Measurements from ENCODE around the gene TAOK2. TPM values are rescaled to one million over a fixed set of nuclear protein-coding genes. Genes with fewer than 3 reads are reported as not detected.

Gene TAOK2
- total and polyA plus RNA-seq, 2 of the 13 experiments (the other 11 are each of a cell fraction or from before 2014, with no cell fraction given), result 17.4 to 43.2 TPM

DNA sequence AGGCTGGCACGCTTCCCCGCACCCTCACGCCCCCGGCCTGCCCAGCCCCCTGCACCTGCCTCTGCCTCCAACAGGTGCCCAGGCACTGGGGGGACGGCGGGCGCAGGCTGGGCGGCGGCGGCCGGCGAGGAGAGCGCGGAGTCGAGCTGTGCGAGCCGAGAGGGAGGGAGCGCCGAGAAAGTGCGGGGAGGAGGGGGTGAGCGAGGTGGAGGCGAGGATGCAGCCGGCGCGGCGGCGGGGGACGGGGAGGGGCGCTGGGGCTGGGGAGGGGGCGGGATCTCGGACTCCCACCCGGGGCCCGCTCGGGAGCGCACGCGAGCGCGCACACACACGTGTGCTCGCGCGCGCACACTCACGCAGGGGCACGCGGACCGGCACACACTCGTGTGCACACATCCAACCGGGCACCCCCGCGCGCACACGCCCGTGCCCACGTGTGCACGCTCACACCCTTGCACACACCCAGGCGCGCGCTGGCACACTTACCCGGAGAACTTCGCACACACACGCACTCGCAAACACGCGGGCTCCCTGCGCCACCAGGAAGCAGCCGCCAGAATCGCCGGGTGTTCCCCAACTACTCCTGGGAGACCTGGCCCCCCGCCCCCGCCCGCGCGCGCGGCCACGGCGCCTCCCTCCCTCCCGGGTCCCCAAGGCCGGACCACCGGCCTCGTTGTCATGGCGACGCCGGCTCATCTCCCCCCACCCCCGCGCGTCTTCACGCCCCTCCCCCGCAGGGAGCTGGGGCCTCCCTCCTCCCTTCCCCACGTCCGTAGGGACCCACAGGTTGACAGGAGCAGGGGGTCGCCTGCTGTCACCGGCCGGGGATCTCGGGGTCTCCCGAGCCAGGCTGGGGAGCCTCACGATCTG lies 37.4 kb downstream of the TAOK2 start, which contains the start of gene DOC2A (continued):
- TF ChIP-seq ZNF318 (CRISPR knock-in tag; IDR thresholded peaks at IDR 0.05), result no peak
- TF ChIP-seq GATA4 (IDR thresholded peaks at IDR 0.05; ENCODE audit: borderline replicate concordance, low read depth), result no peak
- no peak for TF ChIP-seq HDAC2 (CRISPR knock-in tag; IDR thresholded peaks at IDR 0.05)
- no peak for TF ChIP-seq ZNF160 (CRISPR knock-in tag; IDR thresholded peaks at IDR 0.05)
- TF ChIP-seq GLI4 (CRISPR knock-in tag; IDR thresholded peaks at IDR 0.05; ENCODE audit: borderline replicate concordance), result no peak
- no peak for TF ChIP-seq ZMYM3 (CRISPR knock-in tag; IDR thresholded peaks at IDR 0.05)
- TF ChIP-seq, protein P1, sequence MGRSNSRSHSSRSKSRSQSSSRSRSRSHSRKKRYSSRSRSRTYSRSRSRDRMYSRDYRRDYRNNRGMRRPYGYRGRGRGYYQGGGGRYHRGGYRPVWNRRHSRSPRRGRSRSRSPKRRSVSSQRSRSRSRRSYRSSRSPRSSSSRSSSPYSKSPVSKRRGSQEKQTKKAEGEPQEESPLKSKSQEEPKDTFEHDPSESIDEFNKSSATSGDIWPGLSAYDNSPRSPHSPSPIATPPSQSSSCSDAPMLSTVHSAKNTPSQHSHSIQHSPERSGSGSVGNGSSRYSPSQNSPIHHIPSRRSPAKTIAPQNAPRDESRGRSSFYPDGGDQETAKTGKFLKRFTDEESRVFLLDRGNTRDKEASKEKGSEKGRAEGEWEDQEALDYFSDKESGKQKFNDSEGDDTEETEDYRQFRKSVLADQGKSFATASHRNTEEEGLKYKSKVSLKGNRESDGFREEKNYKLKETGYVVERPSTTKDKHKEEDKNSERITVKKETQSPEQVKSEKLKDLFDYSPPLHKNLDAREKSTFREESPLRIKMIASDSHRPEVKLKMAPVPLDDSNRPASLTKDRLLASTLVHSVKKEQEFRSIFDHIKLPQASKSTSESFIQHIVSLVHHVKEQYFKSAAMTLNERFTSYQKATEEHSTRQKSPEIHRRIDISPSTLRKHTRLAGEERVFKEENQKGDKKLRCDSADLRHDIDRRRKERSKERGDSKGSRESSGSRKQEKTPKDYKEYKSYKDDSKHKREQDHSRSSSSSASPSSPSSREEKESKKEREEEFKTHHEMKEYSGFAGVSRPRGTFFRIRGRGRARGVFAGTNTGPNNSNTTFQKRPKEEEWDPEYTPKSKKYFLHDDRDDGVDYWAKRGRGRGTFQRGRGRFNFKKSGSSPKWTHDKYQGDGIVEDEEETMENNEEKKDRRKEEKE (IDR thresholded peaks at IDR 0.05), result no peak
- no peak for TF ChIP-seq SCMH1 (CRISPR knock-in tag; IDR thresholded peaks at IDR 0.05; ENCODE audit: borderline replicate concordance)
- no peak for TF ChIP-seq ZNF615 (CRISPR knock-in tag; IDR thresholded peaks at IDR 0.05; ENCODE audit: borderline replicate concordance)
- no peak for TF ChIP-seq ADNP (CRISPR knock-in tag; IDR thresholded peaks at IDR 0.05)
- no peak for TF ChIP-seq ZFX (CRISPR knock-in tag; IDR thresholded peaks at IDR 0.05; ENCODE audit: low read depth)
- no peak for TF ChIP-seq ZNF569 (CRISPR knock-in tag; IDR thresholded peaks at IDR 0.05; ENCODE audit: borderline replicate concordance)
- no peak for TF ChIP-seq ZNF335 (CRISPR knock-in tag; IDR thresholded peaks at IDR 0.05)
- peak; percentile 26 for TF ChIP-seq ZNF883 (CRISPR knock-in tag; IDR thresholded peaks at IDR 0.05; ENCODE audit: not compliant biosample characterization)
- no peak for TF ChIP-seq GFI1 (CRISPR knock-in tag; IDR thresholded peaks at IDR 0.05; ENCODE audit: borderline replicate concordance)
- no peak for TF ChIP-seq ZNF225 (CRISPR knock-in tag; IDR thresholded peaks at IDR 0.05)

Data from HepG2 (cell line).